Loucy (cell line): ENCODE measurements around the gene IGFBP5.

ENCODE experiments used
- H2AFZ ChIP-seq: fragments of 200-600 bp; sonication (generic); 2 replicates; pipeline ENCODE4 v1.6.0; 2016; ENCODE audit warnings: antibody characterized with exemption, mild to moderate bottlenecking, low read length, moderate library complexity
- H3F3A ChIP-seq: fragments of 200-600 bp; 2 replicates; pipeline ENCODE4 v1.6.0; 2016; ENCODE audit warnings: antibody characterized with exemption, low read depth, mild to moderate bottlenecking
- H3K27me3 ChIP-seq: fragments of 200-600 bp; sonication (generic); 2 replicates; pipeline ENCODE4 v1.6.1; 2014; ENCODE audit warnings: low read length, mild to moderate bottlenecking; ENCODE audit not compliant: insufficient read depth, poor library complexity, severe bottlenecking
- H3K36me3 ChIP-seq: fragments of 200-600 bp; sonication (generic); 2 replicates; pipeline ENCODE4 v1.6.1; 2016; ENCODE audit warnings: low read length; ENCODE audit not compliant: insufficient read depth
- H3K4me1 ChIP-seq: fragments of 200-600 bp; sonication (generic); 2 replicates; pipeline ENCODE4 v1.5.1; 2014; ENCODE audit warnings: low read length, mild to moderate bottlenecking; ENCODE audit not compliant: insufficient read depth, poor library complexity, severe bottlenecking
- H3K4me2 ChIP-seq: fragments of 200-600 bp; sonication (generic); 2 replicates; pipeline ENCODE4 v1.6.0; 2014; ENCODE audit warnings: antibody characterized with exemption, low read length, low read depth, mild to moderate bottlenecking; ENCODE audit not compliant: poor library complexity, severe bottlenecking
- H3K4me3 ChIP-seq: fragments of 200-600 bp; sonication (generic); 2 replicates; pipeline ENCODE4 v1.5.1; 2014; ENCODE audit warnings: low read length, mild to moderate bottlenecking, mixed read lengths; ENCODE audit not compliant: poor library complexity, severe bottlenecking
- H3K79me2 ChIP-seq: fragments of 200-600 bp; sonication (generic); 2 replicates; pipeline ENCODE4 v1.6.1; 2014; ENCODE audit warnings: low read length; ENCODE audit not compliant: insufficient read depth
- H3K9ac ChIP-seq: fragments of 200-600 bp; sonication (generic); 2 replicates; pipeline ENCODE4 v1.6.0; 2014; ENCODE audit warnings: mild to moderate bottlenecking, low read depth, low read length, moderate library complexity; ENCODE audit not compliant: poor library complexity, severe bottlenecking
- H3K9me2 ChIP-seq: fragments of 200-600 bp; sonication (generic); replicated peaks from 2 replicates; pipeline ENCODE4 v1.6.1; 2016; ENCODE audit warnings: low read depth, low read length, mixed read lengths
- H3K9me3 ChIP-seq: fragments of 200-600 bp; sonication (generic); 2 replicates; pipeline ENCODE4 v1.6.1; 2014; ENCODE audit warnings: mild to moderate bottlenecking, antibody characterized with exemption, low read length, low read depth; ENCODE audit not compliant: insufficient read depth
- H4K20me1 ChIP-seq: fragments of 200-600 bp; sonication (generic); 2 replicates; pipeline ENCODE4 v1.6.0; 2014; ENCODE audit warnings: antibody characterized with exemption, low read length, mild to moderate bottlenecking; ENCODE audit not compliant: insufficient read depth, poor library complexity, severe bottlenecking
- EZH2phosphoT487 ChIP-seq: fragments of 200-600 bp; IDR thresholded peaks from 2 replicates; pipeline ENCODE4 v1.6.1; 2018; ENCODE audit warnings: antibody characterized with exemption, mild to moderate bottlenecking, moderate library complexity, borderline replicate concordance
- TF ChIP-seq, protein P1 (sequence below): fragments of 200-600 bp; sonication (generic); conservative IDR thresholded peaks from 2 replicates; pipeline ENCODE4 v1.5.1; 2014; ENCODE audit warnings: mild to moderate bottlenecking, antibody characterized with exemption, low read length

The IGFBP5 gene

DNA sequence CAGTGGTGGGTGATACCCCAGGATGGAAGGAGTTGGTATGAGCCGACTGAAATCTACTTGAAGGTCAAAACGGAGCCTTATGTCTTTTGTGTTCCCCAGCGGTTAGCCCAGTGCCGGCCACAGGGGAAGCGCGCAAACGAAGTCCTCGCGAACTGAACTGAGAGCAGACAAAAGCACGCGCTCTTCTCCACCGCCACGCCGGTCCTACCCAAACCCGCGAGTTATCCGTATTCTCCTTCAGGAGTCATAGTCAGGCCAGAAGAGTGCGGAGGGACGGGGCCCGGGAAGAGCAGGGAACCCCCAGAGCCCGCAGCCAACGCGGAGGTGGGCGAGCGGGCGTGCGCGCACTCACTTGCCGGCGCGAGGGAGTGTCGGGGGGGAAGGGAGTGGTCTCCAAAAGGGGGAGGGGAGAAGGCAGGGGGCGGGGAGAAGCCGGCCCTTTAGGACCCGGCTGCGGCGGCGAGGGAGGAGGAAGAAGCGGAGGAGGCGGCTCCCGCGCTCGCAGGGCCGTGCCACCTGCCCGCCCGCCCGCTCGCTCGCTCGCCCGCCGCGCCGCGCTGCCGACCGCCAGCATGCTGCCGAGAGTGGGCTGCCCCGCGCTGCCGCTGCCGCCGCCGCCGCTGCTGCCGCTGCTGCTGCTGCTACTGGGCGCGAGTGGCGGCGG, 62.3 kb downstream of the IGFBP5 start, which contains the start of gene IGFBP2:
TSS of gene IGFBP2 (plus strand) at position 469 of the 664 bp plus-strand sequence. CDS start at position 573, 104 bp downstream.
- peak within 1 kb of the TSS; percentile 100 for H3K4me3 ChIP-seq

DNA sequence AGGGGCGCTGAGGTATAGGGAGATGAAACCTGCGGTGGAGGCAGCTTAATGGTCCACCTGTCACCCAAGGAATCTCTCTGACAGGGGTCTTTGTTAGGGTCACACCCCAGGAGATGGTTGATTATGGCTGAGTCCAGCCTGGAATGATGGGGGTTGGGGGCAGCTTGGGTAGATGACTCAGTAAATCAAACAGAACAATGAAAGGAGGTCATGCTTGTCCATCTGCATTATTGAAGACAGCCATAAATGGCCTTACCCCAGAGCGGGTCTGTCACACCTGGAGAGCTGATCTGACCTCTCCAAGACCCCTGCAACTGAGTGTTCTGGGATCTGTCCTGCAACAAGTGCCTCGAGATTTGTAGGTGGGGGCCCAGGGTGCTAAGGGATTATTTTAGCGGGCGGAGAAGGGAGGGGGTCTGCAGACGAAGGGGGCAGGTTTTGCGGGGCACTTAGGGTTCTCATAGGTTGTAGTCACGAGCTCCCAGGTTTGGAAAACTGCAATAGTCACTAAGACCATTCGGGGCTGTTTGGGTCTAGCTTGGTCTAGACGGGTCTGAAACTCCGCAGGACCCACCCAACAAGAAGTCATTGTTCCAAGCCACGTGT, 62.9 kb downstream of the IGFBP5 start:
- Histone ChIP-seq H2AFZ (peak overlapping the region; percentile 81; the same call in 1 of the 2 replicates), H3K9ac (peak overlapping the region; percentile 78), H4K20me1 (peaks cover 21% of the 10 kb centered on the region), H3F3A (0 out of 2 replicates have a peak, but pooled peaks cover 3% of the 10 kb centered on the region), H3K27me3 (no peaks in the 10 kb centered on the region), H3K36me3 (peaks cover 3% of the 10 kb centered on the region; the same call in 1 of the 2 replicates), H3K4me2 (peak overlapping the region; percentile 80), H3K9me3 (no peaks in the 10 kb centered on the region), H3K4me1 (peaks cover 25% of the 10 kb centered on the region), H3K9me2 (no peaks in the 10 kb centered on the region), H3K4me3 (peak overlapping the region; percentile 77), H3K79me2 (peaks cover 53% of the 10 kb centered on the region)
- TF ChIP-seq EZH2phosphoT487, result no peak

More for the DNA sequence above, 62.3 kb downstream of the IGFBP5 start, which contains the start of gene IGFBP2:
- Histone ChIP-seq H3F3A (0 out of 2 replicates have a peak, but pooled peaks cover 3% of the 10 kb centered on the region), H3K27me3 (no peaks in the 10 kb centered on the region), H4K20me1 (peaks cover 27% of the 10 kb centered on the region), H3K4me2 (peak within 1 kb of the TSS; percentile 97), H2AFZ (peak within 1 kb of the TSS; percentile 81), H3K4me1 (peaks cover 30% of the 10 kb centered on the region), H3K9ac (peak within 1 kb of the TSS; percentile 97), H3K79me2 (peaks cover 59% of the 10 kb centered on the region), H3K9me3 (no peaks in the 10 kb centered on the region), H3K36me3 (peaks cover 8% of the 10 kb centered on the region; the same call in 1 of the 2 replicates), H3K9me2 (no peaks in the 10 kb centered on the region)
- TF ChIP-seq EZH2phosphoT487, result no peak
- TF ChIP-seq, protein P1, sequence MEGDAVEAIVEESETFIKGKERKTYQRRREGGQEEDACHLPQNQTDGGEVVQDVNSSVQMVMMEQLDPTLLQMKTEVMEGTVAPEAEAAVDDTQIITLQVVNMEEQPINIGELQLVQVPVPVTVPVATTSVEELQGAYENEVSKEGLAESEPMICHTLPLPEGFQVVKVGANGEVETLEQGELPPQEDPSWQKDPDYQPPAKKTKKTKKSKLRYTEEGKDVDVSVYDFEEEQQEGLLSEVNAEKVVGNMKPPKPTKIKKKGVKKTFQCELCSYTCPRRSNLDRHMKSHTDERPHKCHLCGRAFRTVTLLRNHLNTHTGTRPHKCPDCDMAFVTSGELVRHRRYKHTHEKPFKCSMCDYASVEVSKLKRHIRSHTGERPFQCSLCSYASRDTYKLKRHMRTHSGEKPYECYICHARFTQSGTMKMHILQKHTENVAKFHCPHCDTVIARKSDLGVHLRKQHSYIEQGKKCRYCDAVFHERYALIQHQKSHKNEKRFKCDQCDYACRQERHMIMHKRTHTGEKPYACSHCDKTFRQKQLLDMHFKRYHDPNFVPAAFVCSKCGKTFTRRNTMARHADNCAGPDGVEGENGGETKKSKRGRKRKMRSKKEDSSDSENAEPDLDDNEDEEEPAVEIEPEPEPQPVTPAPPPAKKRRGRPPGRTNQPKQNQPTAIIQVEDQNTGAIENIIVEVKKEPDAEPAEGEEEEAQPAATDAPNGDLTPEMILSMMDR, result no peak

DNA sequence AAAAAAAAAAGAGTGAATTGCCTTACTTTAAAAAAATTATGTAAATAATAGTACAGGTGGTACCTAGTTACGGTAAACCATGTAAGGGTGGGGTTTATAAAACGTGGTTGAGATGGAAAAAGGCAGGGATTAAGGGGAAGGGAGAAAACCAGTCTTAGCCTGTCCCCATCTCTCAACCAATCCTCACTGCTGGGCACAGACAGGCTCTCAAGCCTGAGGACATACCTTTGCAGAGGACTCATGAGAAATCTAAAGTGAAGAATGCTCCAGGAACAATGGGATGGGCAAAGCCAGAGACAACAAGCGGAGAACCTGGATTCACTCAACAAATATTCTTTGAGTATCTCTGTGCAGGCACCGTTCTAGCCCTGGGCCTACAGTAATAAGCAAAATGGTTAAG, 65.6 kb downstream of the IGFBP5 start:
- no peaks in the 10 kb centered on the region for H3K9me3 ChIP-seq

More for the DNA sequence above, 65.6 kb downstream of the IGFBP5 start:
- no peaks in the 10 kb centered on the region for H3K36me3 ChIP-seq
- no peak overlapping the region for H2AFZ ChIP-seq
- no peak overlapping the region for H3K4me3 ChIP-seq
- 0 out of 2 replicates have a peak, but pooled peaks cover 3% of the 10 kb centered on the region for H3F3A ChIP-seq
- no peaks in the 10 kb centered on the region for H3K9me2 ChIP-seq
- no peak overlapping the region for H3K4me2 ChIP-seq
- no peak overlapping the region for H3K9ac ChIP-seq
- H3K27me3 ChIP-seq, result no peaks in the 10 kb centered on the region
- H4K20me1 ChIP-seq, result peaks cover 4% of the 10 kb centered on the region
- H3K4me1 ChIP-seq, result peaks cover 12% of the 10 kb centered on the region
- no peak for TF ChIP-seq EZH2phosphoT487
- TF ChIP-seq, protein P1, result no peak
- H3K79me2 ChIP-seq, result peaks cover 26% of the 10 kb centered on the region
